ENCODE data around the gene FGF7.
"Not testable (repeated sequence)": the region's sequence is repeated elsewhere in the genome, so short reads cannot be mapped to it uniquely, and the experiment has no call there.

FGF7 gene

DNA sequence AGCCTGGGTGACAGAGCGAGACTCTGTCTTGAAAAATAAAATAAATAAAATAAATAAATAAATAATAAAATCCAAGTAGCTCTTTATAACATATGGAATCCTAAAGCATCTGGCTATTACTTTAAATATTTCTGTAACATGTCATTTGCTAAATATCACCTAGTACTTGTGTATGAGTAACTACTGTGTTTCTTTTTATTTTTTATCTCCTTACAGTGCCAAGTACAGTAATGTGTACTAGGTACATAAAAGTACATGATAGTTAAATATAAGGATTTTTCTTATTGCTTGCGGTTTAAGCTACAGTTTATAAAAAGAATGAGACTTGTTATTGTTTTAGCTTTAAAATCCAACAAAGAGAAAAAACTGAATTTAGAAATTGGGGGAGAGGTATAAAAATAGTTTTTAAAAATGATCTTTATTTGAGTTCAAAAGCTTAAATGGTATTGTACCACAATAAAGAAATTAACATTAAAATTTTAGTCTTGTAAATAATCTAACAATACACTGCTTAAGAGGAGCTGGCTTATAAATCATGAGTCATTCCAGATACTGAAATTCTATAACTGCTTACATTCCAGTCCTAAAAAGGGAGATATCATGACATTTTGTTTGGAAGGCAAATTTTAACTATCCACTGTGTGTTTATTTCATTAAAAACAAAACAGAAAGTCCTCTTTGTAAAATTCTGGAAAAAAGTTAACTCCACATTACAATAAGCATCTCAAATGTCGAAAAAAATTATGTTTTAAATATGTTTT lies 73.1 kb downstream of the FGF7 start:
- no peak for DNase-seq

DNA sequence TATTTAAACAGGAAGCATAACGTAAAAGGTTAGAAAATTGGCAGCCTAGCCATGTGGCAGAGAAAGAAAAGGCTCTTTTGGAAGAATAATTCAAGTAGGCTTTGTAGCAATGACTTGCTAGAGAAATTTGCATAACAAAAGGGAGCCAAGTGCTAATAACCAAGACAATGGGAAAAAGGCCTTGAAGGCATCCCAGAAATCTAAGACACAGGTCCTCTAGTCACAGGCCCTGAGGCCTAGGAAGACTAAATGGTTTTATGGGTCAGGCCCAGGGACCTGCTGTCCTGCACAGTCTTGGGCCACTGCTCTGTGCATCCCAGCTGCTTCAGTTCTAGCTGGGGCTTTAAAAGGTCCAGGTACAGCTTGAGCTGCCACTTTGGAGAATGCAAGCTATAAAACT lies 78.5 kb downstream of the FGF7 start:
- no peak for DNase-seq

- DNase-seq: no peak
Measured at GRCh38 chr15:49506341-49506740, 83.3 kb downstream of the FGF7 start.

- DNase-seq: no peak
Measured at GRCh38 chr15:49507261-49507660, 84.2 kb downstream of the FGF7 start.

GRCh38 chr15:49512739-49513138 lies 89.7 kb downstream of the FGF7 start:
- DNase-seq: not testable (repeated sequence)

DNA sequence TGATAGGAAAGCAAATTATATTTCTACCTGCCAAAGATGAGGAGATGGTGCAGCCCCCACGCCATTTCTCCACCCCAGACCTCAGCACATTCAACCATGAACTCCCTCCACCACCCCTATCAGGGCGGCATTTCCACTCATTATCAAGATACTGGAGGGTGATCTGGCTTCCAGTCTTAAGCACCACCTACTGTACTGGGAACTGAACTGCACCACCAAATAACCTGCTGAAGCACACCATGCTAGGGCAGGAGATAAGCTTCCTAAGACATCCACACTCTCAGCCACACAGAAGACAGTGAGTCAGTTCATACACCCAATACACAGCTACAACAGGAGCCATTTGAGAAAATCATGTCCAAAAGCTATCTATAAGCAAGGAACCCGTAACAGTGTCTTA lies 98.8 kb downstream of the FGF7 start:
- DNase-seq: peak; percentile 27

DNA sequence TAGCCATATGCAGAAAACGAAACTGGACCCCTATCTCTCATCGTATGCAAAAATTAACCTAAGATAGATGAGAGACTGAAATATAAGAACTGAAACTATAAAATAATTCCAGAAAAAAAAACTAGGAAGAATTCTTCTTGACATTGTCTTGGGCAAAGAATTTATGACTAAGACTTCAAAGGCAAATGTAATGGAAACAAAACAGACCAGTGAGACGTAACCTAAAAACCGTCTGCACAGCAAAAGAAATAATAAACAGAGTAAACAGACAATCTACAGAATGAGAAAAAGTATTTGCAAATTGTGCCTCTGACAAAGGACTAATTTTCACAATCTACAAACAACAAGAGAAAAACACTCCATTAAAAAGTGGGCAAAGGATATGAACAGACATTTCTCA lies 105.2 kb downstream of the FGF7 start:
- no peak for DNase-seq

DNA sequence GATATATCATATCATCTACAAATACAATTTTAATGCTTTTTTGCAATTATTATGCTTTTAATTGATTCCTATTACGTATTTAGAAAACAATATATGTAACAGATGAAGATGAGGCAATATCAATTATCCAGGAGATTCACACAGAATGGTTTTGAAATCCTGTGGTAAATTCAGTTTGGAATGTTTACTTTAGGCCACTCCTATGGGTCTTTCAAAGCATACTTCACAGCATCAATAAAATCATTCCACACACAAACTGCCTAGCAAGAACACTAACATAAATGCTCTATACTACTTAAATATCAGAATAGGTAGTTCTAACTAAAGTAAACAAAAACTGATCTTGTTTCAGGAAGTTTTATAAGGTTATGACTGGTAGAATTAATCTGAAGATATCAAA lies 107.0 kb downstream of the FGF7 start:
- no peak for DNase-seq

Measured in MV-4-11 (cell line).